ENCODE measurements around the gene KCNE1.
"Not testable (repeated sequence)": the region's sequence is repeated elsewhere in the genome, so short reads cannot be mapped to it uniquely, and the experiment has no call there.

The KCNE1 gene

GRCh38 chr21:34406676-34407075 is 105.3 kb downstream of the KCNE1 start:
- DNase-seq, result not testable (repeated sequence)

GRCh38 chr21:34406102-34406501 is 105.9 kb downstream of the KCNE1 start:
- DNase-seq, result not testable (repeated sequence)

GRCh38 chr21:34405686-34406085 is 106.3 kb downstream of the KCNE1 start:
- not testable (repeated sequence) for DNase-seq

- not testable (repeated sequence) for DNase-seq
Observed at GRCh38 chr21:34404742-34405141, 107.3 kb downstream of the KCNE1 start.

GRCh38 chr21:34400522-34400921 is 111.5 kb downstream of the KCNE1 start:
- not testable (repeated sequence) for DNase-seq
